ENCODE results near the gene LPP.

Gene LPP

GRCh38 chr3:188360364-188360881, 206.5 kb downstream of the LPP start:
- DNase-seq (ENCODE audit: low read depth in 2 of 2), result no peak

- DNase-seq (ENCODE audit: low read depth in 2 of 2), result no peak
These were observed 207.9 kb downstream of the LPP start for GRCh38 chr3:188361888-188362287.

- DNase-seq (ENCODE audit: low read depth in 2 of 2), result no peak
These were observed 208.5 kb downstream of the LPP start for GRCh38 chr3:188362405-188362831.

- no peak for DNase-seq (ENCODE audit: low read depth in 2 of 2)
These were observed 211.2 kb downstream of the LPP start for GRCh38 chr3:188365184-188365583.

GRCh38 chr3:188365988-188366698, 212.2 kb downstream of the LPP start:
- no peak for DNase-seq (ENCODE audit: low read depth in 2 of 2)

GRCh38 chr3:188367678-188368077, 213.7 kb downstream of the LPP start:
- DNase-seq (ENCODE audit: low read depth in 2 of 2), result no peak

- no peak for DNase-seq (ENCODE audit: low read depth in 2 of 2)
These were observed 215.6 kb downstream of the LPP start for GRCh38 chr3:188369526-188369925.

GRCh38 chr3:188370081-188370830, 216.3 kb downstream of the LPP start:
- DNase-seq (ENCODE audit: low read depth in 2 of 2), result no peak

GRCh38 chr3:188378786-188379185, 224.8 kb downstream of the LPP start:
- DNase-seq (ENCODE audit: low read depth in 2 of 2), result no peak

- no peak for DNase-seq (ENCODE audit: low read depth in 2 of 2)
These were observed 226.3 kb downstream of the LPP start for GRCh38 chr3:188380252-188380651.

GRCh38 chr3:188380722-188381121, 226.8 kb downstream of the LPP start:
- DNase-seq (ENCODE audit: low read depth in 2 of 2), result no peak

GRCh38 chr3:188383748-188384147, 229.8 kb downstream of the LPP start:
- no peak for DNase-seq (ENCODE audit: low read depth in 2 of 2)

GRCh38 chr3:188385295-188385694, 231.3 kb downstream of the LPP start:
- no peak for DNase-seq (ENCODE audit: low read depth in 2 of 2)

- no peak for DNase-seq (ENCODE audit: low read depth in 2 of 2)
These were observed 235.9 kb downstream of the LPP start for GRCh38 chr3:188389711-188390342.

GRCh38 chr3:188390343-188390718, 236.4 kb downstream of the LPP start:
- no peak for DNase-seq (ENCODE audit: low read depth in 2 of 2)

- no peak for DNase-seq (ENCODE audit: low read depth in 2 of 2)
These were observed 237.0 kb downstream of the LPP start for GRCh38 chr3:188390775-188391443.

GRCh38 chr3:188391592-188391991, 237.6 kb downstream of the LPP start:
- DNase-seq (ENCODE audit: low read depth in 2 of 2), result no peak

- no peak for DNase-seq (ENCODE audit: low read depth in 2 of 2)
These were observed 238.1 kb downstream of the LPP start for GRCh38 chr3:188392076-188392475.

GRCh38 chr3:188394623-188395022, 240.7 kb downstream of the LPP start:
- no peak for DNase-seq (ENCODE audit: low read depth in 2 of 2)

- no peak for DNase-seq (ENCODE audit: low read depth in 2 of 2)
These were observed 242.3 kb downstream of the LPP start for GRCh38 chr3:188396251-188396650.

GRCh38 chr3:188396900-188397299, 242.9 kb downstream of the LPP start:
- DNase-seq (ENCODE audit: low read depth in 2 of 2), result no peak
